ENCODE data around the gene VPS37B.

DNA sequence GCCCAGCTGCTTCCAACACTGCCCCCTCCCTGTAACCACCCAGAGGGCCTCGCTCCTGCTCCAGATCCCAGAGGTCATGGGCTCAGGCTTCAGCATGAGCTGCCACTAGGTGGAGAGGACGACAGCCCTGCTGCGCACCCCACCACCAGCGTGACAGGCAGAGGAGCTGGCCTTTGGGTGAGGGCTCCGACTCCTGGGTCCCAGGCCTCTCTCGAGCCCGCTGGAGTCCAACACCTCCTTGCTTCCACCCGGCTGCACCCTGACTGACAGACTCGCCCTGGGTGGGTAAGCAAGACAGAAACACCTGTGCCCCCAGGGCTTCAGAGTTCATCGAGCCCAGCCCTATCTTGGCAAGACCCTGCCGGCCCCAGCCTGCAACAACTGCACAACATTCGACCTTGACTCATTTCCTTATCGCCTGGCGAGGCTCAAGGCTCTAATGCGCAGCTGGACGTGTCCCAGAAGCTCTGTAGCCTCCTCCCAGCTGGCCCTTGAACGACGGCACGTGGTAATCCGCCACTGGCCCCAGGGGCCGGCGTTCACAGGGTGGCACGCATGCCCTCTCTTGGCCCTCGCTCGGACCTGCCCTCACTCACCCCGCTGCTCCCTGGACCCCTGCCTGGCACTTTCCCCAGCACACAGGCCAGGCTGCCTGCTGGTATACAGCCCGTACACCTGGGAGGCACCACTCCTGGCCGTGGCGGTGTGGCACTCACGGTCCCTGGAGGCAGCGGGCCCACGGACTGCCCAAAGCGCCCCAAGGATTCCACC is 28.0 kb downstream of the VPS37B start:
- TF ChIP-seq, protein P1, sequence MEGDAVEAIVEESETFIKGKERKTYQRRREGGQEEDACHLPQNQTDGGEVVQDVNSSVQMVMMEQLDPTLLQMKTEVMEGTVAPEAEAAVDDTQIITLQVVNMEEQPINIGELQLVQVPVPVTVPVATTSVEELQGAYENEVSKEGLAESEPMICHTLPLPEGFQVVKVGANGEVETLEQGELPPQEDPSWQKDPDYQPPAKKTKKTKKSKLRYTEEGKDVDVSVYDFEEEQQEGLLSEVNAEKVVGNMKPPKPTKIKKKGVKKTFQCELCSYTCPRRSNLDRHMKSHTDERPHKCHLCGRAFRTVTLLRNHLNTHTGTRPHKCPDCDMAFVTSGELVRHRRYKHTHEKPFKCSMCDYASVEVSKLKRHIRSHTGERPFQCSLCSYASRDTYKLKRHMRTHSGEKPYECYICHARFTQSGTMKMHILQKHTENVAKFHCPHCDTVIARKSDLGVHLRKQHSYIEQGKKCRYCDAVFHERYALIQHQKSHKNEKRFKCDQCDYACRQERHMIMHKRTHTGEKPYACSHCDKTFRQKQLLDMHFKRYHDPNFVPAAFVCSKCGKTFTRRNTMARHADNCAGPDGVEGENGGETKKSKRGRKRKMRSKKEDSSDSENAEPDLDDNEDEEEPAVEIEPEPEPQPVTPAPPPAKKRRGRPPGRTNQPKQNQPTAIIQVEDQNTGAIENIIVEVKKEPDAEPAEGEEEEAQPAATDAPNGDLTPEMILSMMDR (conservative IDR thresholded peaks at IDR 0.05 in 1 of 2, IDR thresholded peaks at IDR 0.05 in 1 of 2; ENCODE audit: low read depth in 1 of 2, low read length in 2 of 2): peak in 1 of 2 donors; percentile 21
- no peak for TF ChIP-seq EZH2 (IDR thresholded peaks at IDR 0.05; ENCODE audit: low read length, missing control alignments)
